ENCODE results near the gene ATG4D.
A peak's percentile ranks its signal among the peaks of the same experiment; 100 is the strongest.

ATG4D gene

DNA sequence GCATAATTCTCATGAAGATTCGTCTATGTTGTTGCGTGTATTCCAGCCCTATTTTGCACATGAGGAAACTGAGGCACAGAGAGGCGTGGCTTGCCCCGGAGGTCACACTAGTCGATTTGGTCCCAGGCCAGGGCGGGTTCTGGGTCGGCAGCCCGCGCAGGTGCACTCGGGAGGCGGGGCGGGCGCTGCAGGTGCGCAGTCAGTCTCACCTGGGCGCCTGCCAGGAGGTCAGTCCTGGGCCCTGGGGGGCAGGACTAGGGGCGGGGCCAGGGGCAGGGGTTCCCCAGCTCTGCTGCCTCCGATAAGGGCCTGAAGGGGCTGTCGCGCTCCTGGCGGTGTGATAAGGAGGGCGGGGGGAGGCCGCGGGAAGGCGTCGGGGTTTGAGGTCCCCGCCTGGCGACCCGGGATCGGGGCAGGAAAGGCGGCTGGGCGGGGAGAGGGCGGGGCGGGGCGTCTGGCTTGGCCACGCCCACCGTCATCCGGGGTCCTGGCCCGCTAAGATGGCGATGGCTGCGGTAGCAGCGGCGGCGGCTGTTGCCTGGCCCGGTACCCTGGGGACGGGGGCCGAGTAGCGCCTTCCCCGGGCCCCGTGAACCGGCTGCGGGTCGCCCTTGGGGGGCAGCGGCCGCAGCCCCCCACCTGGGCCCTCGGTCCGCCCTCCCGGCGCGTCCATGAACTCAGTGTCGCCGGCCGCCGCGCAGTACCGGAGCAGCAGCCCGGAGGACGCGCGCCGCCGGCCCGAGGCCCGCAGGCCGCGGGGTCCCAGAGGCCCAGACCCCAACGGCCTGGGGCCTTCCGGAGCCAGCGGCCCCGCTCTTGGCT lies at the start of gene ATG4D:
ATG4D (plus strand) TSS at position 485 of the 822 bp plus-strand sequence; CDS start at position 672, 187 bp downstream.
- peak; percentile 29 for DNase-seq

DNA sequence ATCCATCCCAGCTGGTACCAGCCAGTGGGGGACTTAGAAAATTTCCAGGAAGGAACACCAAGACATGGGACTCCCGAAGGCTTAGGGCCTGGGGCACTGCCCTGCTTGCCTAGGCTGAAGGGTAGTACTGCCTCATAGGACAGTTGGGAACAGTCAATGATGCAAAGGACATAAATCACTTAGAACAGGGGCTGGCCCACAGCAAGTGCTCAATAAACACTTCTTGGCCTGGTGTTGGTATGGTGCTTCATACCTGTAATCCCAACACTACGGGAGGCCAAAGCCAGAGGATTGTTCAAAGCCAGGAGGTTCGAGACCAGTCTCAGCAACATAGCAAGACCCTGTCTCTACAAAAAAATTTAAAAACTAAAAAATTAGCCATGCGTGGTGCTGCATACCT lies 46.3 kb upstream of the ATG4D start:
- no peak for DNase-seq

DNA sequence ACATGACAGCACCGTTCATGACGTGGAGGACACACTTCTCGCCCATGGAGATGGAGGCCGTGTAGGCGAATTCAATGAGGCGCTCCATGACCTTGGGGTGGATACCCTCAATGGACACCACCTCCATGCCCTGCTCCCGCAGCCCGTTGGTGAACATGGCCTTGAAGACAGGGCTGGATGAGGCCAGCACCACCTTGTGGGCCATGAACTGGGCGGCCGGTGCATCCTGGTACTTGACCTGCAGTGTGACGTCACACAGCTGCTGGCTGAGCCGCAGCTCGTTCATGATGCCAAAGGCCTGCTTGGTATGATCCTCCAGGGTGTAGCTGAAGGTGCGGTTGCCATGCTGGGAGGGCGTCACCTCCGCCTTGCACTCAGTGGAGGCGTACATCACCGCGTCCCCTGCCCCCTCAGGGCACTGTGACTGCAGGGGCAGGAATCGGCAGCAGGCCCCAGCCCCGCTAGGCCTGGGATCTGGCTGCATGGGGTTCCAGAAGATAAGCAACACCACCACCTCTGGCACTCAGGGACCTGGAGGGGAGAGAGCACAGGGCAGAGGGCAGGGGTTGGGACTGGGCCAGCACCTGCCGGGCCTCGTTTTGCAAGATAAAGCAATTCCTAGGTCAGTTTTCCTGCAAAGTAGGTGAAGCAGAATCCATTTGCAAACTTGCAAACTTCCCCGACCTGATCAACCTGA lies 44.0 kb upstream of the ATG4D start:
- no peak for DNase-seq

- no peak for DNase-seq
Measured at GRCh38 chr19:10500247-10500592, 43.5 kb upstream of the ATG4D start.

DNA sequence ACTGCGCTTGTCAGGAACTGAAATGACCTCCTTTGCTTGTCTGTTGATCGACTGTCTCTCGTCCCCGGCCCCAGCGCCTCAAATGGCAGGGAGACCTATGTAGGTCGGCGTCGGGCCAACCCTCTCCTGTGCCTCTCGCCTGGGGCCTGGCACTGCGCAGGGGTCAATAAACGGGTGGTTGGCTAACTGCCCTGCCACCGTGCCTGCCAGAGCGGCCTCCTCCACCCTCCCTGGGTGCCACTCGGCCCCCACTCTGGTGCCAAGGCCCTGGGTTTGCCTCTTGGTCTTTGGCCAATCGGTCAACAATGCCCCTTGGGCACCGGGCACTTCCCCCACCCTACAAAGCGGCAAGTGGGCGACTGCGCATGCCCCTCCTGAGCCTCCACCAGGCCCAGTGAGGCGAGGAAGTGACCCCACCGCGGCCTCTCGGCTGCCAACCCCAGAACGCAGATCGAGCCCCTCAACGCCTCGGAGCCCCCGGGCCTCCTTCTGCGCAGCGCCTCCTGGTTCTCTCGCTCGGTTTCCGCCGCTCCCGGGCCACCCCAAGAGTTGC lies 41.7 kb upstream of the ATG4D start:
- no peak for DNase-seq

DNA sequence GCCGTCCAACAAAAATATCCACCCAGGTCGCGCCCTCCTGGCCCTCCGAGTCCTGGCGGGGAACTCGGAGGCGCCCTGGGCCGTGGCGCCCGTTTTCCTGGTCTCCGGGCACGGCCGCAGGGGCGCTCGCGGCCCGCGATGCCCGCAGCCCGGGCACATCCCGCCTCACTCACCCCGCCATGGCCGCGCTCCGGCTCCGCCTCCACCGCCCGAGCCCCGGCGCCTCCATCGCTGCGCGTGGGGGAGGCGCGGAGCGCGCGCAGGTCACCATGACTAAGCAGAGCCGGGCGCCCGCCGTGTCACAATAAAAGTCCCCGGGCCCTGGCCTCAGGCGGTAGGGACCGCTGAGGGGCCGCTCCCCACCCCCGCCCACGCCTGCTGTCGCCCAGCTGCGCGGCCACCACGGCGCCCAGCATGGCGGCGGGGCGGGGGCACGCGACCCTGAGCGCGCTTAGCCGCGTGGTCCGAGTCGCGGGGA lies 41.1 kb upstream of the ATG4D start:
- peak; percentile 79 for DNase-seq

- no peak for DNase-seq
Measured at GRCh38 chr19:10503002-10503789, 40.5 kb upstream of the ATG4D start, which contains the start of gene KEAP1. TSS of gene KEAP1 (minus strand) at chr19:10503356. CDS start at chr19:10500033, 3,323 bp downstream.

DNA sequence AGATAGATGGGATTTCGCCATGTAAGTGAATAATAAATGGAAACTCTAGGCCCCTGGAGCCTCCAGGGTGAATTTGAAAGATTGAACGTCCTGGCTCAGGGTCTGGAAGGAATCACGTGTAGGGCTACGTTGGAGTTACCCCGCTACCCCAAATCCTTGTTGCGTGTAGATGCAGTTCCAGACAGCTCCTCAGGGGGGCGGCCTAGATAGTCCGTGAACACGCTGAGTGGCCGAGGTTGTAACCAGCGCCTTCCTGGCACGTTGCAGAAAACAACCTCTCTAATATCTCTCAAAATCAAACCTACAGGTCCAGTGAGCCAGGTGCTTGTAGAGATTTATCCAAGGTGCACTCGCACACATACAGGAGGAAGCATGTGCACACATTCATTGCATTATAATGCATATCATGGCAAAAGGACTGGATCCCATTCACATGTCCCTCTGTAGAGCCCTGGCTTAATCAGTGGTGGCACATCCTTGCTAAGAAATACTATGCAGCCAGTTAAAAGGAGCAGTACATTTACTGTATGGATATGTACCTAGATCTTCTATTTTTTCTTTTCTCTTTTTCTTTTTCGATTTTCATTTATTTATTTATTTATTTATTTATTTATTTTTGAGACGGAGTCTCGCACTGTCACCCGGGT lies 38.0 kb upstream of the ATG4D start:
- peak; percentile 40 for DNase-seq

DNA sequence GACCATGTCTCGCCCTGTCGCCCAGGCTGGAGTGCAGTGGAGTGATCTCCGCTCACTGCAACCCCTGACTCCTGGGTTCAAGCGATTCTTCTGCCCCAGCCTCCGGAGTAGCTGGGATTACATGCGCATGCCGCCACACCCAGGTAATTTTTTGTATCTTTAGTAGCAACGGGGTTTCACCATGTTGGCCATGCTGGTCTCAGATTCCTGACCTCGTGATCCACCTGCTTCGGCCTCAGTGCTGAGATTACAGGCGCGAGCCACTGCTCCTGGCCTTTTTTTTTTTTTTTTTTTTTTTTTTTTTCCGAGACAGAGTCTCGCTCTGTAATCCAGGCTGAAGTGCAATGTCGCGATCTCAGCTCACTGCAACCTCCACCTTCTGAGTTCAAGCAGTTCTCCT lies 35.7 kb upstream of the ATG4D start:
- DNase-seq, result no peak

GRCh38 chr19:10508707-10509106 lies 35.0 kb upstream of the ATG4D start:
- DNase-seq, result no peak

GRCh38 chr19:10510301-10510802 lies 33.4 kb upstream of the ATG4D start:
- no peak for DNase-seq

DNA sequence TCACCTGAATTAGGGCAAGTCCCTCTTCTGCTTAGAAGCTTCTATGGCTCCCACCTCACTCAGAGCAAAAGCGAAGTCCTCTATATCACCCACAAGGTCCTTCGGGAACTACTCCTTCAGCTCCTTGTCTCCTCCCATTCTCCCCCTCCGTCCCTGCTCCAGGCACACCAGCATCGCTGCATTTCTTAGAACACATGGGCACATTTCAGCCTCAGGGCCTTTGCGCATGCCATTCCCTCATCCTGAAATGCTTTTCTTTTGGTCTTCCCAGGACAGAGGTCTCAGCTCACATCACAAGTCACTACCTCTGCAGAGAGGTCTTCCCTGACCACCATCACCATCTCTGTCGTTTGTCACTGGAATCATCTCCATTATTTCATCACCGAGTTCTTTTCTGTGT lies 30.5 kb upstream of the ATG4D start:
- DNase-seq, result no peak

GRCh38 chr19:10514211-10515145 lies 29.2 kb upstream of the ATG4D start:
- DNase-seq, result no peak

- no peak for DNase-seq
Measured at GRCh38 chr19:10516064-10516385, 27.7 kb upstream of the ATG4D start.

DNA sequence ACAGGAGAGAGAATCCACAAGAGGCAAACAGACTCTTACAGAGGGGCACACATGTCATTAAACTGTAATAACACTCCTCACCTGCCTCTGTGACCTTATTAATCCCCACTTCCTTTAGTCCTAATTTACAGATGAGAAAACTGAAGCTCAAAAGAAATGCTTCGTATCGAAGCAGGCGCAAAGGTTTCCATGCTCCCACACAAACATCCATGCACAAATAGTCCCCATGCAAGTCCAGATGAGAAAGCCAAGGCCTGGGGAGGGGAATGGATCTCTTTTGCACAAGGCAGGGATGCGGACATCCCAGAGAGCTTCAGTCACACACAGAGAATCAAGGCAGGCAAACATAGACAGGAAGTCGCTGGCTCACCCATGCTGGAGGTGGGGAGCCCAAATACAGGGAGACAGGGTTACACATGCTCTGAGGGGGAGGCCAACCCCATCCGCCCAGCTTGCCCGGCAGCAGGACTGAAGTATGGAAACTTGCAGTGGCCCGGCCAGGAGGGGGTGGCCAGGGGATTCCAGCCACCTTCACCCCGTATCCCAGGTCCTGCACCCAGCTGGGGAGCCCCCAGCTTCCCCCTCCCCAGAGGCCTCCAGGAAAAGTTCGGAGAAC lies 26.9 kb upstream of the ATG4D start:
- DNase-seq, result no peak

DNA sequence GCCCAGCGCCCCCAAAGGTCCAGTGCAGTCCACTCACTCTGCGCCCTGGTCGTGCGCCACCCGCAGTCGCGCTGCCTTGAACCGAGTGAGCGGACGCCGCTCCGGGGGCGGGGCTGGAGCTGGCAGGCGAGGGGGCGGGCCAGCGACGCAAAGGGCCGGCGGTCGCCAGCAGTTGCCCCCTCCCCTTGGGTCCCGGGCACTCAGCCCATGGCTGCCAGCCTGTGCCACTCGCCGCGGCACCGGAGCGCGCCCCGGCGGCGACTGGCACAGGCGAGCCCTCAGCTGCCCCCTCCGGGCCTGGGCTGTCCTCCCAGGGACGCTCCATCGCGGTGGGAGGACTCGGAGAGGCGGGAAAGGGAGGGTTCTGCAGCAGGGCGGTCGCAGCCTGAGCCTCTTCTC lies 26.3 kb upstream of the ATG4D start, which contains the start of gene S1PR5:
S1PR5 (minus strand) TSS at position 87 of the 399 bp plus-strand sequence. CDS start 2,436 bp downstream, outside the sequence.
- no peak for DNase-seq

- no peak for DNase-seq
Measured at GRCh38 chr19:10517760-10518443, 25.8 kb upstream of the ATG4D start.

- DNase-seq, result no peak
Measured at GRCh38 chr19:10518444-10519361, 25.0 kb upstream of the ATG4D start.

DNA sequence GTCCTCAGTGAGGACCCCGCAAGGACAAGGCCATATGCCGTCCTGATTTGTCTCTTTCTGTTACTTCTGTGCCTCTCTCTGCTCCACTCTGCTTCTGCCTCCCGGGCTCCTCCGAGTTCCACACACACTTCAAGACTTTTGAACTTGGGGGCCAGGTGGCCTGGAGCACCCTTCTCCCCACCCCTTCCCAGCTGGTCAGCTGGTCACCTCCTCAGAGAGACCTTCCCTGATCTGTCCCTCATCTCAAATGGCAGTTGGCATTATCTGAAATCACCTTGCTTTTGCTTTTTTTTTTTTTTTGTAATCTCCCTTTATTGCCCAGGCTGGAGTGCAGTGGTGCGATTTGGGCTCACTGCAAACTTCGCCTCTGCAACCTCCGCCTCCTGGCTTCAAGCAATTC lies 24.3 kb upstream of the ATG4D start:
- no peak for DNase-seq

Data from SHP77 treated with DMSO at 0.1 percent for 48 hours (cell line).